CMK (cell line): ENCODE measurements around the gene UCP1.
"Not testable (repeated sequence)": the region's sequence is repeated elsewhere in the genome, so short reads cannot be mapped to it uniquely, and the experiment has no call there.

ENCODE experiments used
- DNase-seq: peaks from one replicate; pipeline ENCODE4 v3.0.0-alpha.2; 2010; ENCODE audit warnings: low read depth

Gene UCP1

DNA sequence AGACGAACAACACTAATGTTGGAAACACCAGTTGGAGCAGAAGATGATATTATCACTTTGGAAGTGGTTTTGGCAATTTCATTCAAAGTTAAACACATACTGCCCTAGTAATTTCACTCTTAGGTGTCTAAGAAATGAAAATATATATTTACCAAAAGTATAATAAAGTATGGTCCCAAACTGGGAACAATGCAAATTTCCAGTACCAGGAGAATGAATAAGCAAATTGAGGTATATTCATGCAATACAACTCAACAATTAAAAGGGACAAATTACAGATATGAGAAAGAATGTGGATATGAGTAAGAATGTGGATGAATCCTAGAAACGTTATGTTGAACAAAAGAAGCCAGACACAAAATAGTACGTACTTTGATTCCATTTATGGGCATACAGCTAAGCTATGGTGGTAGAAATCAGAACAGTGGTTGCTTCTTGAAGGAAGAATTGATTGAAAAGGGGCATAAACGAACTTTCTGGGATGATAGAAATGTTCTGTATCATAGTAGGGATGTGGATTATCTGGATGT, 34.7 kb downstream of the UCP1 start:
- DNase-seq: no peak

DNA sequence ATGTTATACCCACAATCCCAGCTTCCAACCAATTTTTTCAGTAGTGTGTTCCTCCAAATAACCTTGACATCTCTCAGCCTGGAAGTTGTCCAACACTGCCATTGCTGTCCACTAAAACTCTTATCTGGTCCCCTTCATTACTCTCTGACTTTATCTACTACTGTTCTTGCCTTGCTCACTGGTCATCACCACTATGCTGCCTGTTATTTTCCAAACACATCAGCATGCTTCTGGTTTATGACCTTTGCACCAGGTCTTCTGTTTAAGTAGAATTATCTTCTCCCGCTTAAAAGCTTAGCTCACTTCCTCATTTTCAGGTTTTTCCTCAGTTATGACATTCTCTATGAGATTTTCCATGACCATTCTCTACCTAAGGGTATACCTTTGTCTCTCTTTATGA, 39.3 kb downstream of the UCP1 start:
- no peak for DNase-seq

DNA sequence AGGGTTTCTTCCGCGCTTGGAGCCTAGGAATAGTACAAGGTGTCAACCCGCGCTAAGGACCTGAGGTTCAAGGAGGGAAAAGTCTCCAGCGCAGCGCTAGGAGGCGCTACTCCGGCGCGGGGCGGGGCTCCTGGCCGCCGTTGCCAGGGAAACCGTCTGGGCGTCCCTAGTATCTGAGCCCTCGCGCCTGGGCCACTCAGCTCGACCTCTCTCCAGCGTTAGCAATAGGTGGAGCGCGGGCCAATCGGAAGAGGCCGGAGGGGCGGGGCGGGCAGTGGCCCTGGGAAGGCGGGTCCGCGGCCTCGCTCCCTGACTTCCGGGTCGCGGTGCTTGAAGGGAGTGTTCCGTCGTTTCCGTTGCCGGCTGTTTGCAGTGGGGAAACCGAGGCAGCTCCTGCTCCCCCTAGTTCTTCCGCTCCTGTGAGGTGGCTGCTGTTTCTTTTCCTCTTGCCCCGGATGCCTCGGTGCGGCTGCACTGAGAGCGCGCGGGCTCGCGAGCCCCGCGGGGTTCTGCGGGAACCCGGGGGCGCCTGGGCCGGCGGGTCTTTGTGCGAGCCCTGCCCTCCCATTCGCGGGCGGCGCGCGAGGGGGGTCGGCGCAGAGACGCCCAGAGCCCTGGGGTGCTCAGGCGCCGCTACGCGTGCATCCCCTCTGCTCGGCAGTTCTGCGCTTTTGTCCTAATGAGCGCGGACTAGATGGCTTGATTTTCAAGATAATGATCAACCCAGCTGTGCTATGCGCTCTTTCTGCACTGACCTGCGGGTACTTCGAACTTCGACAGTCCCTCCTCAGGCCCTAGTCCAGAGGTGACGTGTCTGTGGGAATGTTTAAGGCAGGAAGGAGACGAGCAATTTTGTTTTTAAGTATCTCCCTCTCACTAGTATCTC, 44.7 kb downstream of the UCP1 start, which contains the start of gene ELMOD2:
TSS of gene ELMOD2 (plus strand) at position 312 of the 886 bp plus-strand sequence. CDS start 1,261 bp downstream, outside the sequence.
- peak; percentile 87 for DNase-seq

DNA sequence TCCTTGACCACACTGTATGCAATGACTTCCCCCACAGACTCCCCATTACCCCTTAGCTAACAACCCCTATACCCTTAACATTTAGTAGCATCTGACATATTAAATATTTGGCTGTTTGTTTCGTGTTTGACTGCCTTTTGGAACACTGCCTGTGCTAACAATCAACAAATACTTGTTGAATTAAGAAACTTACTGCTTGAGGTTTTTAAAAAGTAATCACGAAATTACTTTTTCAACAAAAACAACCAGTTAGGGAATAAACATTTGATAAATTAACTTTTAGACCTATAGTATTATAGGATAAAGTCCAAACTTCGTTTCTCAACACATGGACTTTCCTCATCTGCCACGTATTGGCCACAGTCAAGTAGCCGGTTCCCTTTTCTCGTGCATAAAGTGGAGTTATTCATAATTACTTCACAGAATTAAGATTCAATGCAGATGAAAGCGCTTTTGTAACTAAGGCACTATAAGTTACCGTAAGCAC, 45.3 kb downstream of the UCP1 start:
- no peak for DNase-seq

DNA sequence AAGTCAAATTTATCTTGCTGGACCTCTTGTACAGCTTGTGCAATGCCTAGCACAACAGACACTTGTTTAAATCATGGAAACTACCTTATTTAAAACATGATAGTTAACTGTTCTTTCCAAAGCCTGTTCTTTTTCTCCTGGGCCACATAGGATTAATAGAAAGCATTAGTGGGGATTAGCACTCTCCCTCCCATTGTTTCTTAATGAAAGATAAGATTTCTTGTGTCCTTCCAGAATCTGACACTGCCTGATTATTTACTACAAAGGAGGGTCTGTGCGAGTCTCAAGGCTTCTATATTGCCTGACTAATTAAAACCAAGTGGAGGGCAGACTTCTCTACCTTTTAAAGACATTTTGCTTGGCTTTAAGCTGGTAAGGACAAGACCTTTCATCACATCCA, 53.3 kb downstream of the UCP1 start:
- no peak for DNase-seq

DNA sequence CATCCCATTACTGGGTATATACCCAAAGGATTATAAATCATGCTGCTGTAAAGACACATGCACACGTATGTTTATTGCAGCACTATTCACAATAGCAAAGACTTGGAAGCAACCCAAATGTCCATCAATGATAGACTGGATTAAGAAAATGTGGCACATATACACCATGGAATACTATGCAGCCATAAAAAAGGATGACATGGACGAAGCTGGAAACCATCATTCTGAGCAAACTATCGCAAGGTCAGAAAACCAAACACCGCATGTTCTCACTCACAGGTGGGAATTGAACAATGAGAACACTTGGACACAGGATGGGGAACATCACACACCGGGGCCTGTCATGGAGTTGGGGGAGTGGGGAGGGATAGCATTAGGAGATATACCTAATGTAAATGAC, 55.0 kb downstream of the UCP1 start:
- not testable (repeated sequence) for DNase-seq
